Caco-2 (cell line): ENCODE measurements around the gene HHAT. TPM values are rescaled to one million over a fixed set of nuclear protein-coding genes. Genes with fewer than 3 reads are reported as not detected.

Experiments used
- BruUV-seq: library from RNA; stranded (reverse); fragments of 400-500 nt; replicated peaks from 2 replicates; lab custom pipeline; 2021; lab: Mats Ljungman, UMichigan
- CTCF ChIA-PET: fragments of 300-600 bp; sonication (Branson Sonifier 250); formaldehyde crosslinking; loops from one replicate; lab custom pipeline; 2022; ENCODE audit warnings: antibody characterized with exemption; lab: Charles Lee
- POLR2A ChIA-PET: fragments of 300-600 bp; sonication (Branson Sonifier 250); formaldehyde crosslinking; loops from one replicate; lab custom pipeline; 2022; ENCODE audit warnings: antibody characterized with exemption; lab: Charles Lee
- DNase-seq, 2 experiments: peaks; one replicate each; pipeline versions ENCODE4 v3.0.0 to v3.0.0-alpha.2; 2020 to 2022
- H3K27me3 ChIP-seq: replicated peaks from 2 replicates; pipeline ENCODE4 v1.6.0; 2011; ENCODE audit warnings: low read length; ENCODE audit not compliant: control insufficient read depth, insufficient read depth
- H3K36me3 ChIP-seq: 2 replicates; pipeline ENCODE4 v1.5.1; 2011; ENCODE audit warnings: low read length; ENCODE audit not compliant: control insufficient read depth, insufficient read depth
- H3K4me1 ChIP-seq: fragments of 250-450 bp; sonication (Bioruptor Pico); 2 replicates; pipeline ENCODE4 v1.5.1; 2020; ENCODE audit warnings: mild to moderate bottlenecking
- H3K4me3 ChIP-seq: 2 replicates; pipeline ENCODE4 v1.5.1; 2011; ENCODE audit warnings: low read depth, mild to moderate bottlenecking, control low read depth, low read length
- H3K9me3 ChIP-seq: fragments of 250-450 bp; sonication (Bioruptor Pico); 2 replicates; pipeline ENCODE4 v1.5.1; 2020; ENCODE audit warnings: mild to moderate bottlenecking, moderate library complexity
- H3K27ac Mint-ChIP-seq: one replicate; pipeline ENCODE4 v1.8.0; 2022; ENCODE audit warnings: mixed read lengths; ENCODE audit not compliant: unreplicated experiment
- H3K27me3 Mint-ChIP-seq: one replicate; pipeline ENCODE4 v1.8.0; 2022; ENCODE audit warnings: mixed read lengths; ENCODE audit not compliant: insufficient read depth, unreplicated experiment
- H3K36me3 Mint-ChIP-seq: one replicate; pipeline ENCODE4 v1.8.0; 2022; ENCODE audit warnings: mild to moderate bottlenecking, mixed read lengths; ENCODE audit not compliant: insufficient read depth, unreplicated experiment
- H3K4me1 Mint-ChIP-seq: one replicate; pipeline ENCODE4 v1.8.0; 2022; ENCODE audit warnings: low read depth, mixed read lengths; ENCODE audit not compliant: unreplicated experiment
- H3K4me3 Mint-ChIP-seq: one replicate; pipeline ENCODE4 v1.8.0; 2022; ENCODE audit warnings: mild to moderate bottlenecking, moderate library complexity, mixed read lengths; ENCODE audit not compliant: unreplicated experiment
- H3K9me3 Mint-ChIP-seq: one replicate; pipeline ENCODE4 v1.8.0; 2022; ENCODE audit warnings: mixed read lengths; ENCODE audit not compliant: unreplicated experiment
- intact Hi-C: fragments of 100-400 bp; cut with micrococcal nuclease; formaldehyde crosslinking; loops from one replicate; pipeline ENCODE4 v1.10.0; 2022; ENCODE audit not compliant: unreplicated experiment
- total RNA-seq: library from RNA; stranded (reverse); gene quantifications from 2 replicates; pipeline ENCODE4 v1.2.3, GENCODE V29; 2022
- TF ChIP-seq, protein P1 (sequence below), 2 experiments: fragments of 200-600 bp in 1 of 2; IDR thresholded peaks; 1 replicate in 1 of 2; 2 replicates in 1 of 2; pipeline versions ENCODE4 v1.5.1 to v1.8.0; 2011 to 2022; ENCODE audit warnings: antibody characterized with exemption in 1 of 2, control low read depth in 1 of 2, inconsistent platforms in 1 of 2, low read depth in 1 of 2, low read length in 1 of 2, mild to moderate bottlenecking in 1 of 2, moderate library complexity in 1 of 2; ENCODE audit not compliant: insufficient read depth in 1 of 2, severe bottlenecking in 1 of 2, unreplicated experiment in 1 of 2

HHAT gene
- total RNA-seq, 1 experiment from 2014 or later: 3.9 TPM

DNA sequence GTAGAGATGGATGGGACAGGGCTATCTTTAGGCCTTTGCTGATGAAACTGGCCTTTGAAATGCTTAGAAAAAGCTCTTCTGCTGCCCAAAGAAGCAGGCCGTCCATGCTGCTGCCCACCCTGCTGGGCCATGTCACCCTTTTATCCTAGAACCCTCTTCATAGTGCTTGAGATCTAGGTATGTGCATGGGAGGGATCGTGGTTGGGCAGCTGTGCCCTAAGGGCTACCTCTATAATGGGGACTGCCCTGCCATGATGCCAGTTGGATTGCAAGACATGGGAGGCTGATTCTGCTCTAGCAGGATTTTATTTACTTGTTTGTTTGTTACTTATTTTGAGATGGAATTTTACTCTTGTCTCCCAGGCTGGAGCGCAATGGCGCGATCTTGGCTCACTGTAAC lies 69.0 kb downstream of the HHAT start:
- H3K36me3 Mint-ChIP-seq: no peaks in the 10 kb centered on the region
- TF ChIP-seq, protein P1, sequence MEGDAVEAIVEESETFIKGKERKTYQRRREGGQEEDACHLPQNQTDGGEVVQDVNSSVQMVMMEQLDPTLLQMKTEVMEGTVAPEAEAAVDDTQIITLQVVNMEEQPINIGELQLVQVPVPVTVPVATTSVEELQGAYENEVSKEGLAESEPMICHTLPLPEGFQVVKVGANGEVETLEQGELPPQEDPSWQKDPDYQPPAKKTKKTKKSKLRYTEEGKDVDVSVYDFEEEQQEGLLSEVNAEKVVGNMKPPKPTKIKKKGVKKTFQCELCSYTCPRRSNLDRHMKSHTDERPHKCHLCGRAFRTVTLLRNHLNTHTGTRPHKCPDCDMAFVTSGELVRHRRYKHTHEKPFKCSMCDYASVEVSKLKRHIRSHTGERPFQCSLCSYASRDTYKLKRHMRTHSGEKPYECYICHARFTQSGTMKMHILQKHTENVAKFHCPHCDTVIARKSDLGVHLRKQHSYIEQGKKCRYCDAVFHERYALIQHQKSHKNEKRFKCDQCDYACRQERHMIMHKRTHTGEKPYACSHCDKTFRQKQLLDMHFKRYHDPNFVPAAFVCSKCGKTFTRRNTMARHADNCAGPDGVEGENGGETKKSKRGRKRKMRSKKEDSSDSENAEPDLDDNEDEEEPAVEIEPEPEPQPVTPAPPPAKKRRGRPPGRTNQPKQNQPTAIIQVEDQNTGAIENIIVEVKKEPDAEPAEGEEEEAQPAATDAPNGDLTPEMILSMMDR (IDR thresholded peaks at IDR 0.05; ENCODE audit: insufficient read depth in 1 of 2, low read depth in 1 of 2, low read length in 1 of 2, severe bottlenecking in 1 of 2, unreplicated experiment in 1 of 2): no peak
- no peak for DNase-seq
- Histone ChIP-seq H3K4me1 (no peaks in the 10 kb centered on the region), H3K27me3 (no peaks in the 10 kb centered on the region), H3K4me3 (no peak overlapping the region), H3K36me3 (no peaks in the 10 kb centered on the region; the same call in 1 of the 2 replicates), H3K9me3 (no peaks in the 10 kb centered on the region)
- ChIA-PET POLR2A (no interaction called here), CTCF (no interaction called here)
- H3K4me3 Mint-ChIP-seq: no peak overlapping the region
- H3K27me3 Mint-ChIP-seq: no peaks in the 10 kb centered on the region
- no TSS peak for BruUV-seq
- H3K27ac Mint-ChIP-seq: no peak overlapping the region
- peaks cover 14% of the 10 kb centered on the region for H3K4me1 Mint-ChIP-seq
- no peaks in the 10 kb centered on the region for H3K9me3 Mint-ChIP-seq
- intact Hi-C loops: no loop called here

DNA sequence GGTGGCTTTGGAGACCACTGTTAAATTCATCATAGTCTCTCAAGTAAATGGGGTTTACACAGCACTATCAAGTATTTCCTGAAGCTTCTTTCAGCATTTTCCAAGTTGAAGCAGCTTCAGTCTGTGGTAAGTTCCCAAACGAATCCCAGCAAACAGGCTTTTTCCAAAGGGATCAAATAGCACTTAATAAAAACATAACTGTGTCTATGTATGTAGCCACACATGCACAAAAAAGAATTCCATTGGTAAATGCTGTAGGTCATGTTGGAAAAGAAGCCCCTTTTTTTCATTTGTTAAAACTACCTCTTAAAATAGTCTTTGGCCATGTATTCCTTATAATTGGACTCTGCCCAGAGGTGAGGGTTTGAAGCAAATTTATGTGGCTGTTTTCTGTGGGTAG lies 69.8 kb downstream of the HHAT start:
- Mint-ChIP-seq H3K36me3 (no peaks in the 10 kb centered on the region), H3K27ac (no peak overlapping the region), H3K4me1 (peaks cover 14% of the 10 kb centered on the region), H3K27me3 (no peaks in the 10 kb centered on the region), H3K9me3 (no peaks in the 10 kb centered on the region), H3K4me3 (no peak overlapping the region)
- Histone ChIP-seq H3K9me3 (no peaks in the 10 kb centered on the region), H3K27me3 (no peaks in the 10 kb centered on the region), H3K36me3 (no peaks in the 10 kb centered on the region; the same call in 1 of the 2 replicates), H3K4me3 (no peak overlapping the region), H3K4me1 (no peaks in the 10 kb centered on the region)
- no peak for DNase-seq
- intact Hi-C loops: no loop called here
- CTCF ChIA-PET: interaction anchor here (0.6 kb wide), 1 partner anchor 283 kb away, joined by 5 read pairs; no protein-coding TSS in a partner anchor
- no TSS peak for BruUV-seq
- TF ChIP-seq, protein P1 (IDR thresholded peaks at IDR 0.05; ENCODE audit: insufficient read depth in 1 of 2, low read depth in 1 of 2, low read length in 1 of 2, severe bottlenecking in 1 of 2, unreplicated experiment in 1 of 2): no peak
- POLR2A ChIA-PET: no interaction called here

DNA sequence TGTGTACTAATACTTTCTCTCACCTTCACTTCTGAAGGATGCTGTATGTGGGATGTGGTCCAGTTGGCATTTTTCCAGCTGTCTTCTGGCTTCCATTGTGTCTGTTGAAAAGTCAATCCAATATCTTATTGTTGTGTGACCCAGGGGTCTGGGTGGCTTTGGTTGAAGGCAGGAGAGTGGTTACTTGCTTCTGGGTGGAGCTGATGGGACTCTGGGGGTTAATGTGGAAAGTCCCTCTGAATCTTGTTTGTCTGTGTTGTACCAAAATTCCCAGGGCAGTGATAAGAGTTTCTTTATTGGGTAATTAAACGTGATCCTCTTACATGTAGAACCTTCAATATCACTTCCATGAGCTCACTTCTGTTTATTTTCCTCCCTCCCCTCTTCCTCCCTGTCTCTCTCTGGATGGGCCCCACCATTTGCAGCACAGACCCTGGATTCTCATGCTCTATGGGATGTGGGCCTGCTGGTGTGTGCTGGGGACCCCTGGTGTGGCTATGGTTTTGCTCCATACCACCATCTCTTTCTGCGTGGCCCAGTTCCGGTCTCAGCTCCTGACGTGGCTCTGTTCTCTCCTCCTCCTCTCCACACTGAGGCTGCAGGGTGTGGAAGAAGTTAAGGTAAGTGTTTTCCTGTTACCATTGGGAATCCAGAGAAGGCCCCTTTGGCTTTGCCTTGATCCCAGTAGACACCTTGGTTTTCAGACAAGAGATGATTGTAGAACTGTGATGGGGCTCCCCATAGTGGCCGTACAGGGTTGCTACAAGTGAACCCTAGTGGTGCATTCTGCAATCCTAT lies 71.5 kb downstream of the HHAT start:
- no peaks in the 10 kb centered on the region for H3K9me3 Mint-ChIP-seq
- TF ChIP-seq, protein P1 (IDR thresholded peaks at IDR 0.05; ENCODE audit: insufficient read depth in 1 of 2, low read depth in 1 of 2, low read length in 1 of 2, severe bottlenecking in 1 of 2, unreplicated experiment in 1 of 2): peak; percentile 83 to 92
- Histone ChIP-seq H3K27me3 (no peaks in the 10 kb centered on the region), H3K4me3 (no peak overlapping the region), H3K36me3 (no peaks in the 10 kb centered on the region), H3K4me1 (no peaks in the 10 kb centered on the region), H3K9me3 (no peaks in the 10 kb centered on the region)
- no peaks in the 10 kb centered on the region for H3K36me3 Mint-ChIP-seq
- DNase-seq: peak; percentile 71 to 79
- H3K4me3 Mint-ChIP-seq: no peak overlapping the region
- CTCF ChIA-PET: interaction anchor here (0.8 to 1.6 kb wide), 3 partner anchors 15 to 40 kb away, joined by 4 to 10 read pairs (median 4); no protein-coding TSS in a partner anchor
- BruUV-seq: no TSS peak
- H3K27ac Mint-ChIP-seq: peak overlapping the region; percentile 62
- H3K27me3 Mint-ChIP-seq: no peaks in the 10 kb centered on the region
- H3K4me1 Mint-ChIP-seq: peaks cover 14% of the 10 kb centered on the region
- POLR2A ChIA-PET: no interaction called here
- intact Hi-C loops: loop anchor here (1.0 kb wide), 5 partner anchors 21 to 257 kb away; no protein-coding TSS in a partner anchor
